Medulla oblongata (tissue), 1 donor: ENCODE data around the gene WDR37.

Source experiments
- DNase-seq: peaks from one replicate; pipeline ENCODE4 v3.0.0-alpha.2; 2015; ENCODE audit errors: extremely low spot score

The WDR37 gene

GRCh38 chr10:1074052-1074747 is 18.0 kb downstream of the WDR37 start:
- DNase-seq, result no peak

GRCh38 chr10:1074748-1075308 is 18.6 kb downstream of the WDR37 start:
- DNase-seq, result no peak

GRCh38 chr10:1078668-1079067 is 22.5 kb downstream of the WDR37 start:
- no peak for DNase-seq

DNA sequence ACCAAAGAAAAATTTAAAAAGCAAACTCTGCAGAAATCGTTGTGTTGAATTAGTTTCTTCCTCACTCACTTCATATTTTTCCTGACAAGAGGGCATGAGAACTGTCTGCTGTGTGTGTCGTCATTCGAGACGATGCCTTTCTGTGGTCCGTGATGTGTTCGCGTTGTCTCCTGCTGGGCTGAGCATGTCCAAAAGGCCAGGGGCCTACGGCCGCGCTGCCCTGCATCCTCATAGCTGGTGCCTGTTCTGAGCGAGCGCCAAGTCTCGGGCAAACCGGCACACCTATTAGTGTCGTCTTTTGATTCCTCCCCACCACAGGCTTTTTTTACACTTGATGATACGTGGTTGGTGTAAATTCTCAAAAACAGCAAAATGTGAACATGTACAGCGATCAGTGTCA is 27.4 kb downstream of the WDR37 start:
- DNase-seq, result no peak

- no peak for DNase-seq
Observed at GRCh38 chr10:1084011-1084950, 28.1 kb downstream of the WDR37 start.

DNA sequence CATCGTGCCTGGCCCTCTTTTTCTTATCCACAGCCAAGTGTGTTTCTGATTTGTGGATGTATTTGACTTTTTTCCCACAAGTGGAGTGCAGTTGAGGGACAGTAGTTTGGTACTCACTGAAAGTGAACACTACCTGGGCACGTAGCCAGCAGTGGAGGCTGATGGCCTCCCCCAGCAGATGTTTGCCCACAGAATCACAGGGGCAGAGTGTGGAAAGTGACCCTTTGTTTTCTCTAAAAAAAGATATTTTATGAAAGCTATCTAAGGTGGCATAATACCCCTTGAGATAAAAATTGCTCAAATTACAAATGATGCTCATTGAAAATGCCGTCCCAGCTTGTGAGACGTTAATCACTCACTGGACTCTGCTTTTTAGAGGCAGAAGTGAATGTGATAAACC is 29.1 kb downstream of the WDR37 start:
- no peak for DNase-seq

DNA sequence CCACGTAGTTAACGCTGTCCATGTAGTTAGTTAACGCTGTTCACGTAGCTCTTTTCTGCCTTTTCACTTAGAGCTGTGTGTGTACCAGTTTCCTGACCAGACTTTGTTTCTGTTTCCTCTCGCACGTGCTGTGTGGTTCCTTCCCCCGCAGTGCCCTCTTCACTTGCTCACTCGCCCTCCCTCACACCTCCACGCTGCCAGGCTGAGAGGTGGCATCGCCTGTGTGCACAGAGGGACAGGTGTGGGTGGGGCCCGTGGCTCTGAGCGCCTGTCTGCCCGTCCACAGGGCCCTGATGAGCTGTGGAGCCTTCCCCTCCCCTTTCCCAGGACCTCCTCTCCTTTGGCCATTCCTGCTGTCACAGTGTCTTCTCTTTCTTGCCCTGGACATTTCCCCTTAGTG is 30.6 kb downstream of the WDR37 start:
- no peak for DNase-seq

DNA sequence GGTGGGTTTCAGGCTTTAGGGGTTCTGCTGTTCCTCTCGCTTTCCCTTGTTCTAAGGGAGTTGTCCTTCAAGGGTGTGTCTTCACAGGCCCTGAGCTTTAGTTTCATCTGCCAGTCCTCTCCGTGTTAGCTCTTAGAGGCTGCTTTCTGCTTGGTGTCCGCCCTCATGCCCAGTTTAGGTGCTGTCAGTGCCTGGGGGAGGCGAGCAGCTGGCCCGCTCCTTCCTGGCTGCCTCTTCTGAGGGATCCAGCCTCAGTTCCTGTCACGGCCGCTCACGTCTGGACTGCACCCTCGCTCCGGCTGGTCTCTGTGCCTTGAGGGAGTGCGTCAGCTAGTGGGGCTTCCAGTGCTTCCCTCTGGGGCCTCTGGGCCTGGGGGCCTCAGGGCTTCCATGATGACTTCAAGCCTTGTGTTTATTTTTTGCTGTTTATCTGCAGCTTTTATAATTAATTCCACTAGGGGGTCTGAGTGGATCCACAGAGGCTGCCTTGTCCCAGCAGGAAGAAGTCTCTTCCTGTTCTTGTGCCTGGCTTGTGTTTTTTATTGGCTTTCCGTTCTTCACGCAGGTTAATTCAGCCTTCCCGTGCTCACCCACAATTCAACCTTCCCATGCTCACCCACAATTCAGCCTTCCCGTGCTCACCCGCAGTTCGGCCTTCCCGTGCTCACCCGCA is 33.0 kb downstream of the WDR37 start:
- no peak for DNase-seq

DNA sequence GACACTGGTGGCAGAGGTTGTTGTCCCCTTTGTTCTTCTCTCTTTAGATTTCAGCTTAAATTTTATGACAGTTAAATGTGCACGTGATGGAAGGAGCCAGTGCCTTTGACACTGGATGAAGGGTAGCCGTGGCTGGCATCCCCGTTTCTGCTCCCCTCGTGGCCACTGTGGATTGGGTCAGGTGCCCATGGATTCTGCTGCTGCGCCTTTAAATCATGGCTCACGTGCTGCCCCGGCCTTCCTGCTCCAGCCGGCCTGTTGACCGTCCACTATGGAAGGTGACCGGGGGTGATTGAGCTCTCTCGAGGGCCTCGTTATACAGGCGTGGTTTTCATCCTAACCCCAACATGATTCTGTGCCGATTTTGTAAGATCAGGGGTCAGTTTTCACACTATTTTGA is 34.5 kb downstream of the WDR37 start:
- DNase-seq, result no peak

- DNase-seq, result no peak
Observed at GRCh38 chr10:1093696-1094095, 37.5 kb downstream of the WDR37 start.

DNA sequence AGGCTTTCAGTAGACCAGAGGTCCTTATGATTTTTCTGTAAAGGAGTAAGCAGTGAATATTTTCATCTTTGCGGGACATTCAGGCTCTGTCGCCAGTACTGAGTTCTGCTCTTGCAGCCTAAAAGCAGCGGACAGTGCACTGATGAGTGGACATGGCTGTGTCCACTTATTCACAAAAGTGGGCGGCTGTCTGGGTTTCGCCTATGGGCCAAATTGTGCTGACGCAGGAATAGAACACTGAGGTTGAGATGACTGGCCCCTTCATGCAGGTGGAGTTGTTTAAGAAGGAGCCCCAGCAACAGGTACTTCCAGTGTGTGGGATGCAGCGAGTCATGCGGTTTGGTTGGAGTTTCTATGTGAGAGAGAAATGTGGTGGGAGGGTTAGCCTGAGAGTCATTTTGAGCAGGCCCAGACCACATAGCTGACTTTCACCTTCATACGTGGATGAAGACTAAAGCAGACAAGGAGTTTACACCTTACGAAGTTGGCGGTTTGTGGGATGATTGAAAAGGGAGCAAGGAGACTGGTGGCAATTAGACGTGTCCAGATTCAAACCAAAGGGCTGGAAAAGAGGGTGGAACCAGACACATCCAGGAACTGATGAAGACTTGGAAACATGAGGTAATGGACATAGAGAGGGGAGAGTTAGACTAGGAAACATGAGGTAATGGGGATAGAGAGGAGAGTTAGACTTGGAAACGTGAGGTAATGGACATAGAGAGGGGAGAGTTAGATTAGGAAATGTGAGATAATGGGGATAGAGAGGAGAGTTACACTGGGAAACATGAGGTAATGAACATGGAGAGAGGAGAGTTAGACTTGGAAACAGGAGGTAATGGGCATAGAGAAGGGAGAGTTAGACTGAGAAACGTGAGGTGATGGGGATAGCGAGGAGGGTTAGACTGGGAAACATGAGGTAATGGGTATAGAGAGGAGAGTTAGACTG is 38.2 kb downstream of the WDR37 start:
- DNase-seq, result no peak

- no peak for DNase-seq
Observed at GRCh38 chr10:1095498-1095897, 39.3 kb downstream of the WDR37 start.

DNA sequence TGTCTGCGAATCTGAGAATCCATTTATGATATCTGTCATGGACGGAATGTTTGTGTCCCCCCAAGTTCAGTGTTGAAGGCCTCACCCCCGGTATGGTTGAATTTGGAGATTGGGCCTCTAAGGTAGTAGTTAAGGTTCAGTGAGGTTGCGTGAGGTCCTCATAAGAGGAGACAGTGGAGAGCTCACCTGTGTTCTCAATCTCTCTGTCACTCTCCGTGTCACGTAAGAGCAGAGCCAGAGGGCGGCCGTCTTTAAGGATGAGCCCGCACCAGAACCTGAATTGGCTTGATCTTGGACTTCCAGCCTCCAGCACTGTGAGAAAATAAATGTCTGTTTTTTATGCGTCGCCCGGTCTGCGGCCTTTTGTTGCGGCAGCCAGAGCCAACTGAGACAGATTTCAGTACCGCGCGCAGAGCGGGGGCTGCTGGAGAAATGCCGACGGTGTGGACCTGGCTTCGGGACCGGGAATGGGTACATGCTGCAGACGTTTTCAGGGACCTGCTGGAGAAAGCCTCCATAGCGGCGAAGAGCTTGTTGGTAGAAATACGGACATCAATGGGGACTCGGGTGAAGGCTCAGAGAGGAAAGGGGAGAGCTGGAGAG is 40.2 kb downstream of the WDR37 start:
- no peak for DNase-seq

GRCh38 chr10:1097436-1097835 is 41.3 kb downstream of the WDR37 start:
- no peak for DNase-seq

DNA sequence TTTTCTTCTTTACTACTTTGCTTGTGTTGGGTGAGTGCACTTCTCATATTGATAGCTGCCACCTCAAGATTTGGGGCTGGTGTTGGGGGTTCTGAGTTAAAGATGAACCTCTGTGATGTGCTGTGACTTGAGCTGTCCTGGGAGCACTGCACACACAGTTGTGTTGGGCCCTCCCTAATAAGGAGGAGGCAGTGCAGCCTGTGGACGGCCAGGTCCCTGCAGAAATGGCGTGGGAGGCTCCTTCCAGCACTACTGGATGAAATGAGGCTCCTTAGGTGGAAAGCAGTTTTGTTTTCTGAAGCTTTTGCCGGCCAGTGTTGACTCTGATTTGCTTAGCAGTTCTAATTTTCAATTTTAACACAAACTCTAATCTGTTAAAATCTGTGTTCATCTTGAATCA is 44.0 kb downstream of the WDR37 start:
- DNase-seq, result no peak

DNA sequence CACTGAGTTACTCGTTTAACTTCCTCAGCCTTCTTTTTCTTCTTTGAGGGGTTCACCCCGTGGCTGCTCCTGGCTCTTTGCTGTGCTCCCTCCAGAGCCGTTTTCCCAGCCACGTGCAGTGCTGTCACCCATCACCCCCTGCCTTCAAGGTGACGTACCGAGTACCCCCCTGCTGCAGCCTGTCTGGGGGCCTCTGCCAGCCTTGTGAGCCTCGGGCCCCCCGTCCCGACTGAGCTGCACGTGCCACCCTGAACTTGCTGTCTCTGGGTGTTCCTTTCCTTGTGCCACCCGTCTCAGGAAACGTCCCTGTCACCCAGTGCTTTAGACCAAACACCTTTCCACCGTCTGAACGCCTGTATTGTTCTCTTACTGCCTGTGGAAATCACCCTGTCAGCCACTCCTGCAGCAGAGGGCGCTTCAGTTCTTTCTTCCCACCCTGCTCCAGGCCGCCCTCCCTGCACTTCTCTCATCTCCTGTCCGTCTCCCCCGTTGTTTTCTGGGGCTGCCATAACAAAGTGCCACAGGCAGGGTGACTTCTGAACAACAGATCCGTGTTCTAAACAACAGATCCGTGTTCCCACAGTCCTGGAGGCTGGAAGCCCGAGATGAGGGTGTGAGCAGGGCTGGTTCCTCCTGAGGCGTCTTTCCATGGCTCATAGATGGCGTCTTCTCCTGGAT is 44.6 kb downstream of the WDR37 start:
- DNase-seq, result no peak

GRCh38 chr10:1101946-1102345 is 45.8 kb downstream of the WDR37 start:
- DNase-seq, result no peak

DNA sequence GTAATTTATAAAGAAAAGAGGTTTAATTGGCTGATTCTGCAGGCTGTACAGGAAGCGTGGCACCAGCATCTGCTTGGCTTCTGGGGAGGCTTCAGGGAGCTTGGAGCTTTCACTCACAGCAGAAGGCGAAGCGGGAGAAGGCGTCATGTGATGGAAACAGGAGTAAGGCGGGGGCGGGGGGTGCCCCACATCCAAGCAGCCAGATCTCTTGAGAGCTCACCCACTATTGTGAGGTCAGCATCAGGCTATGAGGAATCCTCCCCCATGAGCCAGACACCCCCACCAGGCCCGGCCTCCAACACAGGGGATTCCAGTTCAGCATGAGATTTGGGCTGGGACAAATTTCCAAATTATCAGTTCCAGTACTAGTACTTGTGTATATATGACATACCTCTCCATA is 46.2 kb downstream of the WDR37 start:
- no peak for DNase-seq

DNA sequence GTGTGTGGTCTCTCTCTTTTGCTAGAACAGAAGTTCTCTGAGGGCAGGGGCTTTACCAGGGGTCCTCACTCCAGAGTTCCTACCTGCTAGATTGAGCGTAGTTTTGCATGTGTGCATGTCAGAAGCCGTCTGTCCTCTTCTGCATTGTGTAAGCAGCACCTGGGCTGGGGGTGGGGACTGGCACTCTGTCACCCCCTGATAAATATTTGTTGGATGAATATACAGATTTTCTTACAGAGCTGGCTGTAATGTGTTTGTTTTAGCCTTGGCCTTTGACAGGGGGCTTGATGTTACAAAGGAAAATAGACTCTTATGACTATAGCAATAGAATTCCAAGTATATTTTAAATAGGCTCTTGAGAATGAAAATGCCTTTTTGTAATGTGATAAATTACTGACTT is 46.6 kb downstream of the WDR37 start:
- no peak for DNase-seq

GRCh38 chr10:1103551-1103950 is 47.4 kb downstream of the WDR37 start:
- no peak for DNase-seq
